ENCODE results near the gene ELF1. TPM values are rescaled to one million over a fixed set of nuclear protein-coding genes. Genes with fewer than 3 reads are reported as not detected.

The ELF1 gene
- total and polyA plus RNA-seq, 2 of the 8 experiments (the other 6 are each of a cell fraction or from before 2014, with no cell fraction given): 5.6 to 18.2 TPM

DNA sequence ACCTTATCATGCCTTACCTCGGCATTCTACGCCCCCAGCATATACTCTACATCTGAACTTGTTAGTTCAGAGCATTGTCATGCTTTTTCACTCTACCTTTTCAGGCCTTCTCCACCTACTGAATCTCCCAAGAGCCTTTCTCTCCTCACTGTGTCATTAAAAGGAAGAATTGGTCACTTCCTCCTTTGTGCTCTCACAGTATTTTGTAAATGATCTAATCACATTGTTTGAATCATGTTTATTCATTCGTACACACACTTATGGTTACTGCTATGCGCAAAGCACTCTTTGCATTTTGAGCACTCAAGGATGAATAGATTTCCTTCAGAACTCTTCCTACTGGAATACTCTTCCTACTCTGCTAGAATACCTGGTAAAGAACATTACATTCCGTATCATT lies 15.8 kb upstream of the ELF1 start (continued):
- TF ChIP-seq, protein P1, sequence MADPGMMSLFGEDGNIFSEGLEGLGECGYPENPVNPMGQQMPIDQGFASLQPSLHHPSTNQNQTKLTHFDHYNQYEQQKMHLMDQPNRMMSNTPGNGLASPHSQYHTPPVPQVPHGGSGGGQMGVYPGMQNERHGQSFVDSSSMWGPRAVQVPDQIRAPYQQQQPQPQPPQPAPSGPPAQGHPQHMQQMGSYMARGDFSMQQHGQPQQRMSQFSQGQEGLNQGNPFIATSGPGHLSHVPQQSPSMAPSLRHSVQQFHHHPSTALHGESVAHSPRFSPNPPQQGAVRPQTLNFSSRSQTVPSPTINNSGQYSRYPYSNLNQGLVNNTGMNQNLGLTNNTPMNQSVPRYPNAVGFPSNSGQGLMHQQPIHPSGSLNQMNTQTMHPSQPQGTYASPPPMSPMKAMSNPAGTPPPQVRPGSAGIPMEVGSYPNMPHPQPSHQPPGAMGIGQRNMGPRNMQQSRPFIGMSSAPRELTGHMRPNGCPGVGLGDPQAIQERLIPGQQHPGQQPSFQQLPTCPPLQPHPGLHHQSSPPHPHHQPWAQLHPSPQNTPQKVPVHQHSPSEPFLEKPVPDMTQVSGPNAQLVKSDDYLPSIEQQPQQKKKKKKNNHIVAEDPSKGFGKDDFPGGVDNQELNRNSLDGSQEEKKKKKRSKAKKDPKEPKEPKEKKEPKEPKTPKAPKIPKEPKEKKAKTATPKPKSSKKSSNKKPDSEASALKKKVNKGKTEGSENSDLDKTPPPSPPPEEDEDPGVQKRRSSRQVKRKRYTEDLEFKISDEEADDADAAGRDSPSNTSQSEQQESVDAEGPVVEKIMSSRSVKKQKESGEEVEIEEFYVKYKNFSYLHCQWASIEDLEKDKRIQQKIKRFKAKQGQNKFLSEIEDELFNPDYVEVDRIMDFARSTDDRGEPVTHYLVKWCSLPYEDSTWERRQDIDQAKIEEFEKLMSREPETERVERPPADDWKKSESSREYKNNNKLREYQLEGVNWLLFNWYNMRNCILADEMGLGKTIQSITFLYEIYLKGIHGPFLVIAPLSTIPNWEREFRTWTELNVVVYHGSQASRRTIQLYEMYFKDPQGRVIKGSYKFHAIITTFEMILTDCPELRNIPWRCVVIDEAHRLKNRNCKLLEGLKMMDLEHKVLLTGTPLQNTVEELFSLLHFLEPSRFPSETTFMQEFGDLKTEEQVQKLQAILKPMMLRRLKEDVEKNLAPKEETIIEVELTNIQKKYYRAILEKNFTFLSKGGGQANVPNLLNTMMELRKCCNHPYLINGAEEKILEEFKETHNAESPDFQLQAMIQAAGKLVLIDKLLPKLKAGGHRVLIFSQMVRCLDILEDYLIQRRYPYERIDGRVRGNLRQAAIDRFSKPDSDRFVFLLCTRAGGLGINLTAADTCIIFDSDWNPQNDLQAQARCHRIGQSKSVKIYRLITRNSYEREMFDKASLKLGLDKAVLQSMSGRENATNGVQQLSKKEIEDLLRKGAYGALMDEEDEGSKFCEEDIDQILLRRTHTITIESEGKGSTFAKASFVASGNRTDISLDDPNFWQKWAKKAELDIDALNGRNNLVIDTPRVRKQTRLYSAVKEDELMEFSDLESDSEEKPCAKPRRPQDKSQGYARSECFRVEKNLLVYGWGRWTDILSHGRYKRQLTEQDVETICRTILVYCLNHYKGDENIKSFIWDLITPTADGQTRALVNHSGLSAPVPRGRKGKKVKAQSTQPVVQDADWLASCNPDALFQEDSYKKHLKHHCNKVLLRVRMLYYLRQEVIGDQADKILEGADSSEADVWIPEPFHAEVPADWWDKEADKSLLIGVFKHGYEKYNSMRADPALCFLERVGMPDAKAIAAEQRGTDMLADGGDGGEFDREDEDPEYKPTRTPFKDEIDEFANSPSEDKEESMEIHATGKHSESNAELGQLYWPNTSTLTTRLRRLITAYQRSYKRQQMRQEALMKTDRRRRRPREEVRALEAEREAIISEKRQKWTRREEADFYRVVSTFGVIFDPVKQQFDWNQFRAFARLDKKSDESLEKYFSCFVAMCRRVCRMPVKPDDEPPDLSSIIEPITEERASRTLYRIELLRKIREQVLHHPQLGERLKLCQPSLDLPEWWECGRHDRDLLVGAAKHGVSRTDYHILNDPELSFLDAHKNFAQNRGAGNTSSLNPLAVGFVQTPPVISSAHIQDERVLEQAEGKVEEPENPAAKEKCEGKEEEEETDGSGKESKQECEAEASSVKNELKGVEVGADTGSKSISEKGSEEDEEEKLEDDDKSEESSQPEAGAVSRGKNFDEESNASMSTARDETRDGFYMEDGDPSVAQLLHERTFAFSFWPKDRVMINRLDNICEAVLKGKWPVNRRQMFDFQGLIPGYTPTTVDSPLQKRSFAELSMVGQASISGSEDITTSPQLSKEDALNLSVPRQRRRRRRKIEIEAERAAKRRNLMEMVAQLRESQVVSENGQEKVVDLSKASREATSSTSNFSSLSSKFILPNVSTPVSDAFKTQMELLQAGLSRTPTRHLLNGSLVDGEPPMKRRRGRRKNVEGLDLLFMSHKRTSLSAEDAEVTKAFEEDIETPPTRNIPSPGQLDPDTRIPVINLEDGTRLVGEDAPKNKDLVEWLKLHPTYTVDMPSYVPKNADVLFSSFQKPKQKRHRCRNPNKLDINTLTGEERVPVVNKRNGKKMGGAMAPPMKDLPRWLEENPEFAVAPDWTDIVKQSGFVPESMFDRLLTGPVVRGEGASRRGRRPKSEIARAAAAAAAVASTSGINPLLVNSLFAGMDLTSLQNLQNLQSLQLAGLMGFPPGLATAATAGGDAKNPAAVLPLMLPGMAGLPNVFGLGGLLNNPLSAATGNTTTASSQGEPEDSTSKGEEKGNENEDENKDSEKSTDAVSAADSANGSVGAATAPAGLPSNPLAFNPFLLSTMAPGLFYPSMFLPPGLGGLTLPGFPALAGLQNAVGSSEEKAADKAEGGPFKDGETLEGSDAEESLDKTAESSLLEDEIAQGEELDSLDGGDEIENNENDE (IDR thresholded peaks at IDR 0.05; ENCODE audit: insufficient replicate concordance, low read length): no peak
- TF ChIP-seq RXRA (IDR thresholded peaks at IDR 0.05; ENCODE audit: insufficient read depth, low read depth, low read length) (no peak), KDM1A (IDR thresholded peaks at IDR 0.05; ENCODE audit: borderline replicate concordance, low read length) (no peak), NANOG (IDR thresholded peaks at IDR 0.05; ENCODE audit: insufficient read depth, low read depth, low read length, poor library complexity, severe bottlenecking) (no peak), ZNF274 (IDR thresholded peaks at IDR 0.05; ENCODE audit: borderline replicate concordance, extremely low read depth, low read length) (no peak), CEBPB (IDR thresholded peaks at IDR 0.05; ENCODE audit: low read depth, low read length) (no peak), EGR1 (IDR thresholded peaks at IDR 0.05; ENCODE audit: borderline replicate concordance, low read depth, low read length) (no peak), EP300 (IDR thresholded peaks at IDR 0.05; ENCODE audit: borderline replicate concordance in 1 of 2, low read depth in 2 of 2, low read length in 2 of 2) (no peak)
- TF ChIP-seq, protein P2, sequence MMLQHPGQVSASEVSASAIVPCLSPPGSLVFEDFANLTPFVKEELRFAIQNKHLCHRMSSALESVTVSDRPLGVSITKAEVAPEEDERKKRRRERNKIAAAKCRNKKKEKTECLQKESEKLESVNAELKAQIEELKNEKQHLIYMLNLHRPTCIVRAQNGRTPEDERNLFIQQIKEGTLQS (IDR thresholded peaks at IDR 0.05; ENCODE audit: insufficient read depth, low read depth, low read length): no peak
- TF ChIP-seq, protein P3, sequence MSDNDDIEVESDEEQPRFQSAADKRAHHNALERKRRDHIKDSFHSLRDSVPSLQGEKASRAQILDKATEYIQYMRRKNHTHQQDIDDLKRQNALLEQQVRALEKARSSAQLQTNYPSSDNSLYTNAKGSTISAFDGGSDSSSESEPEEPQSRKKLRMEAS (IDR thresholded peaks at IDR 0.05): no peak
